Cortex of kidney (tissue), 1 donor: Measurements from ENCODE around the gene CCDC117.

Experiments
- DNase-seq: peaks from one replicate; lab custom pipeline; 2025; lab: John Stamatoyannopoulos, UW

The CCDC117 gene

DNA sequence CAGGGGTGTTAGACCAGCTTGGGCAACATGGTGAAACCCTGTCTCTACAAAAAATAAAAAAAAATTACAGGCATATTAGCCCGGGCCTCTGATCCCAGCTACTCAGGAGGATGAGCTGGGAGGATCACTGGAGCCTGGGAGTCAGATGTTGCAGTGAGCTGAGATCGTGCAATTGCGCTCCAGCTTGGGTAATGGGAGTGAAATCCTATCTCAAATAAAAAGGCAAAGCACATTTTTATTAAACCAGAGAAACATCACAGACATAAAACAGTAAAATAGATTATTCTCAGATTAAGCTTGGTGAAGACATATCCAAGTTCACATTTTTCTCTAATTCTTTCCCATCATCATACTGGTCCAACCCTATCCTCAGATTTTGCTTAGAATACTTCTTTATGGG lies 57.9 kb downstream of the CCDC117 start:
- DNase-seq: no peak

DNA sequence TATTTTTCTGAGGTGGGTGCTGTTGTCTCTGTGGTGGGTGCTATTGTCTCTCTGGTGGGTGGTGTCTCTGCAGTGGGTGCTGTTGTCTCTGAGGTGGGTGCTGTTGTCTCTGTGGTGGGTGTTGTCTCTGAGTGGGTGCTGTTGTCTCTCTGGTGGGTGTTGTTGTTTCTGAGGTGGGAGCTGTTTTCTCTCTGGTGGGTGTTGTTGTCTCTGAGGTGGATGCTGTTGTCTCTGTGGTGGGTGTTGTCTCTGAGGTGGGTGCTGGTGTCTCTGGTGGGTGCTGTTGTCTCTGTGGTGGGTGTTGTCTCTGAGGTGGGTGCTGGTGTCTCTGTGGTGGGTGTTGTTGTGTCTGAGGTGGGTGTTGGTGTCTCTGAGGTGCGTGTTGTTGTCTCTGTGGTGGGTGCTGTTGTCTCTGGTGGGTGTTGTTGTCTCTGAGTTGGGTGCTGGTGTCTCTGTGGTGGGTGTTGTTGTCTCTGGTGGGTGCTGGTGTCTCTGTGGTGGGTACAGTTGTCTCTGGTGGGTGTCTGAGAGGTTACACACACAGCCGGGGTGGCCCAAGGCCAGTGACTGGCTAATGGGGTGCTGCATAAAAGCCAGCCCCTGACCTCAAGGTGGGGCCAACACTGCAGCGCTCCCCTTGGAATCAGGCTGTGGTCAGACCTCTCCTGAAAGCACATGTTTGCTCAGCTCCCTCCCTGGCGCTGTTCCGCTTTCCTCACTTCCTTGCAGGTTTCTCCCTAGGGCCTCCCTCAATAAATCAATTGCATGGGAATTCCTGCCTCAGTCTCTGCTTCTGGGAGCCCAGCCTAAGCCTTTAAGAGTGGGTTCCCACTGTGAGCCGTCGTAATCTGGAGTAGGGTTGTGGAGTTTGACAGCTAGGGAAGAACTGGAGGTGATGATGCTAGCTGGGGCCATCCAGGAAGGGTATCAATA lies 58.9 kb downstream of the CCDC117 start:
- DNase-seq: no peak

- DNase-seq: no peak
Measured at GRCh38 chr22:28832731-28833130, 60.2 kb downstream of the CCDC117 start.

- no peak for DNase-seq
Measured at GRCh38 chr22:28833276-28833923, 60.9 kb downstream of the CCDC117 start.

- no peak for DNase-seq
Measured at GRCh38 chr22:28835630-28836189, 63.2 kb downstream of the CCDC117 start.

DNA sequence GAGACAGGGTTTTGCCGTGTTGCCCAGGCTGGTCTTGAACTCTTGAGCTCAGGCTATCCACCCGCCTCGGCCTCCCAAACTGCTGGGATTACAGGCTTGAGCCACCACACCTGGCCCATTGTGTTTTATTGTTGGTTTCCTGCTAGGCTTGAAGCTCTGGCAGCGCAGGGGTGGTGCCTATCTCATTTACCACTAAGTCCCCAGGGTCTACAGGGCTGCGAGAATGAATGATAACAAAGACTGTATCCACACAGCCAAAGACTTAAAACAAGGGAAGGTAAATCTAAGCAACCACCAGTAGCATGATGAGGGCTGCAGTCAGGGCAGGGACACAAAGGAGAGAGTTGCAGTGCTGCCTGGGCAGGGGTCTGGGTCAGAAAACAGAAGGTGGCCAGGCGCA lies 65.1 kb downstream of the CCDC117 start:
- DNase-seq: no peak
